Peyer's patch (tissue), 4 donors: Measurements from ENCODE around the gene ADGRL3.

ENCODE experiments used
- POLR2A ChIP-seq, 2 donors: fragments of 450-650 bp; IDR thresholded peaks; one replicate each; pipeline ENCODE4 v1.5.1; 2017; ENCODE audit warnings: antibody characterized with exemption in 2 of 2, mild to moderate bottlenecking in 2 of 2, moderate library complexity in 2 of 2
- TF ChIP-seq, protein P1 (sequence below), 6 experiments: fragments of 450-650 bp in 4 of 6; fragments of 200-600 bp in 2 of 6; sonication (generic) in 1 of 6; IDR thresholded peaks; one replicate each; pipeline ENCODE4 v1.5.1; 2017 to 2019; ENCODE audit warnings: antibody characterized with exemption in 6 of 6, mild to moderate bottlenecking in 3 of 6, moderate library complexity in 1 of 6

DNA sequence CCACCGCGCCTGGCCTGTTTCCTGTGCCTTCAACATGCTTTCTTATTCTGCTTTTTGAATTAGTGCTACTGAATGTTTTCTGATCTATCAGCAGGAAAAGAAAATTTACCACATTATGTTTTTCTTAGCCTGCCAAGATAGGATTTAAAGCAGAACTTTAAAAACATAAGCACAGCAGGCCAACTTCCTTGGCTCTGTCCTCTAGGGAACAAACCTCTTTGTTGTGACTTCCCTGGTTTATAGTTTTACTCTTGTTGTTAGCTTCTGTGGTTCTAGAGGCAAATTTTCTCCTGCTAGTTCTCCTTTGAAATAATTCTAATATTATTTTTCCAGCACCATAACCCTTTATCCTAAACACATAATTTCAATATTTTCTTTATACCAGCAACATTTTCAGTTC is 605.1 kb downstream of the ADGRL3 start:
- TF ChIP-seq, protein P1, sequence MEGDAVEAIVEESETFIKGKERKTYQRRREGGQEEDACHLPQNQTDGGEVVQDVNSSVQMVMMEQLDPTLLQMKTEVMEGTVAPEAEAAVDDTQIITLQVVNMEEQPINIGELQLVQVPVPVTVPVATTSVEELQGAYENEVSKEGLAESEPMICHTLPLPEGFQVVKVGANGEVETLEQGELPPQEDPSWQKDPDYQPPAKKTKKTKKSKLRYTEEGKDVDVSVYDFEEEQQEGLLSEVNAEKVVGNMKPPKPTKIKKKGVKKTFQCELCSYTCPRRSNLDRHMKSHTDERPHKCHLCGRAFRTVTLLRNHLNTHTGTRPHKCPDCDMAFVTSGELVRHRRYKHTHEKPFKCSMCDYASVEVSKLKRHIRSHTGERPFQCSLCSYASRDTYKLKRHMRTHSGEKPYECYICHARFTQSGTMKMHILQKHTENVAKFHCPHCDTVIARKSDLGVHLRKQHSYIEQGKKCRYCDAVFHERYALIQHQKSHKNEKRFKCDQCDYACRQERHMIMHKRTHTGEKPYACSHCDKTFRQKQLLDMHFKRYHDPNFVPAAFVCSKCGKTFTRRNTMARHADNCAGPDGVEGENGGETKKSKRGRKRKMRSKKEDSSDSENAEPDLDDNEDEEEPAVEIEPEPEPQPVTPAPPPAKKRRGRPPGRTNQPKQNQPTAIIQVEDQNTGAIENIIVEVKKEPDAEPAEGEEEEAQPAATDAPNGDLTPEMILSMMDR (IDR thresholded peaks at IDR 0.05), result no peak
- TF ChIP-seq POLR2A (IDR thresholded peaks at IDR 0.05), result no peak
